Right cardiac atrium (tissue), 5 donors: ENCODE data around the gene TMEM80. TPM values are rescaled to one million over a fixed set of nuclear protein-coding genes. Genes with fewer than 3 reads are reported as not detected.

Experiments
- ATAC-seq, 2 donors: fragments of 200-7000 bp; cut with Tn5 transposase; one replicate each; pipeline versions ENCODE4 v1.8.0 to v1.9.1; 2020; ENCODE audit warnings: moderate library complexity in 2 of 2, mild to moderate bottlenecking in 1 of 2
- DNase-seq, 3 donors: peaks; one replicate each; pipeline ENCODE4 v3.0.0-alpha.2; 2020
- H3K27ac ChIP-seq: one replicate; pipeline ENCODE4 v1.5.1; 2013; ENCODE audit warnings: mild to moderate bottlenecking, low read length, control low read depth, moderate library complexity
- H3K27me3 ChIP-seq: one replicate; pipeline ENCODE4 v1.6.1; 2013; ENCODE audit not compliant: control insufficient read depth, insufficient read depth
- H3K4me1 ChIP-seq: one replicate; pipeline ENCODE4 v1.6.1; 2013; ENCODE audit warnings: low read length; ENCODE audit not compliant: control insufficient read depth, insufficient read depth
- H3K4me3 ChIP-seq: one replicate; pipeline ENCODE4 v1.5.1; 2013; ENCODE audit warnings: low read length, control low read depth
- H3K9me3 ChIP-seq: one replicate; pipeline ENCODE4 v1.6.1; 2013; ENCODE audit warnings: low read length; ENCODE audit not compliant: control insufficient read depth
- WGBS: extraction: QIAGEN DNeasy Blood & Tissue Kit; methylation state at CpG from one replicate; pipeline ENCODE4 v1.1.7; 2013; 5-methylcytosine and 5-hydroxymethylcytosine counted together
- intact Hi-C, 4 donors: fragments of 100-400 bp; cut with DNase I; formaldehyde crosslinking; loops; one replicate each; pipeline versions ENCODE4 v1.11.0 to v1.14.0; 2022 to 2023
- polyA plus RNA-seq: library from polyadenylated mRNA; stranded (reverse); fragments of 200-250 nt; gene quantifications from one replicate; pipeline ENCODE4 v1.2.3, GENCODE V29; 2013
- total RNA-seq, 4 donors: library from RNA; stranded (reverse); fragmentation: NEBNext Ultra II Directional; extraction: Animal tissue kit (Norgen Biotek cat#: 25700); gene quantifications; one replicate each; pipeline ENCODE4 v1.2.1, GENCODE V29; 2021
- donor health status: healthy with polysubstance abuse.
- donor health status: DM: no; HTN: yes; CAD: no.
- donor health status: DM: no; HTN: no; CAD: no.
- donor health status: DM: no; HTN: yes; CAD: no; lungs with severe emphysema.
- donor health status: DM: yes; HTN: yes; CAD: no.

The TMEM80 gene
- total and polyA plus RNA-seq, 5 donors, result 12.6 to 17.6 (median 15.2) TPM

- no peaks in the 10 kb centered on the region for H3K4me1 ChIP-seq
Observed at GRCh38 chr11:709109-709997, 13.7 kb downstream of the TMEM80 start.

GRCh38 chr11:714436-714835 is 18.8 kb downstream of the TMEM80 start:
- H3K9me3 ChIP-seq, result no peaks in the 10 kb centered on the region
- 96% methylated on average over 6 of the region's 6 CpGs for WGBS
- no peaks in the 10 kb centered on the region for H3K27me3 ChIP-seq
- H3K4me3 ChIP-seq, result no peak overlapping the region
- no peak overlapping the region for H3K27ac ChIP-seq
- intact Hi-C loops, result no loop called here
- DNase-seq (no peak), ATAC-seq (no peak)
- H3K4me1 ChIP-seq, result no peaks in the 10 kb centered on the region

More at GRCh38 chr11:709109-709997, 13.7 kb downstream of the TMEM80 start:
- Histone ChIP-seq H3K9me3 (no peaks in the 10 kb centered on the region), H3K4me3 (no peak overlapping the region), H3K27ac (no peak overlapping the region), H3K27me3 (no peaks in the 10 kb centered on the region)
- intact Hi-C loops, result no loop called here
- peak in 1 of 3 donors; percentile 31 for DNase-seq
- no peak for ATAC-seq
- WGBS, result 65% methylated on average over 27 of the region's 27 CpGs

GRCh38 chr11:719214-720016 is 23.8 kb downstream of the TMEM80 start:
- no peak overlapping the region for H3K27ac ChIP-seq
- H3K9me3 ChIP-seq, result no peaks in the 10 kb centered on the region
- H3K27me3 ChIP-seq, result no peaks in the 10 kb centered on the region
- ATAC-seq (no peak), DNase-seq (peak in 1 of 3 donors; percentile 42)
- no peak overlapping the region for H3K4me3 ChIP-seq
- 83% methylated on average over 34 of the region's 34 CpGs for WGBS
- H3K4me1 ChIP-seq, result no peaks in the 10 kb centered on the region
- intact Hi-C loops, result loop anchor here (5.0 to 10.0 kb wide), 3 partner anchors 55 to 165 kb away; no protein-coding TSS in a partner anchor

- intact Hi-C loops, result loop anchor here (5.0 to 10.0 kb wide), 3 partner anchors 55 to 165 kb away; no protein-coding TSS in a partner anchor
- no peaks in the 10 kb centered on the region for H3K27me3 ChIP-seq
- no peak overlapping the region for H3K4me3 ChIP-seq
Observed at GRCh38 chr11:720017-720641, 24.5 kb downstream of the TMEM80 start.

GRCh38 chr11:720642-721246 is 25.1 kb downstream of the TMEM80 start:
- peak in 1 of 2 donors; percentile 57 for ATAC-seq
- Histone ChIP-seq H3K9me3 (no peaks in the 10 kb centered on the region), H3K4me1 (no peaks in the 10 kb centered on the region), H3K27ac (no peak overlapping the region), H3K27me3 (no peaks in the 10 kb centered on the region), H3K4me3 (peak overlapping the region; percentile 5)
- peak; percentile 48 to 81 (median 63) for DNase-seq
- intact Hi-C loops, result loop anchor here (5.0 to 10.0 kb wide), 3 partner anchors 56 to 166 kb away; no protein-coding TSS in a partner anchor
- 5% methylated on average over 52 of the region's 53 CpGs for WGBS

More at GRCh38 chr11:720017-720641, 24.5 kb downstream of the TMEM80 start:
- ATAC-seq, result no peak
- 61% methylated on average over 35 of the region's 35 CpGs for WGBS
- no peaks in the 10 kb centered on the region for H3K9me3 ChIP-seq
- no peak overlapping the region for H3K27ac ChIP-seq
- no peaks in the 10 kb centered on the region for H3K4me1 ChIP-seq
- peak in 1 of 3 donors; percentile 49 for DNase-seq

- ATAC-seq, result no peak
- no peak overlapping the region for H3K4me3 ChIP-seq
- H3K27me3 ChIP-seq, result no peaks in the 10 kb centered on the region
- peaks cover 2% of the 10 kb centered on the region for H3K4me1 ChIP-seq
- WGBS, result 23% methylated on average over 28 of the region's 28 CpGs
- DNase-seq, result peak in 1 of 3 donors; percentile 54
- H3K9me3 ChIP-seq, result no peaks in the 10 kb centered on the region
- intact Hi-C loops, result loop anchor here (5.0 to 10.0 kb wide), 3 partner anchors 56 to 166 kb away; no protein-coding TSS in a partner anchor
- no peak overlapping the region for H3K27ac ChIP-seq
Observed at GRCh38 chr11:721247-721740, 25.7 kb downstream of the TMEM80 start.

- ATAC-seq, result no peak
- DNase-seq, result peak in 2 of 3 donors; percentile 58 to 76
- Histone ChIP-seq H3K4me3 (no peak overlapping the region), H3K4me1 (peaks cover 2% of the 10 kb centered on the region), H3K9me3 (no peaks in the 10 kb centered on the region), H3K27me3 (no peaks in the 10 kb centered on the region), H3K27ac (no peak overlapping the region)
- 31% methylated on average over 33 of the region's 33 CpGs for WGBS
- intact Hi-C loops, result loop anchor here (5.0 to 10.0 kb wide), 3 partner anchors 57 to 167 kb away; no protein-coding TSS in a partner anchor
Observed at GRCh38 chr11:721741-722345, 26.2 kb downstream of the TMEM80 start.

GRCh38 chr11:722346-722811 is 26.8 kb downstream of the TMEM80 start:
- peaks cover 2% of the 10 kb centered on the region for H3K4me1 ChIP-seq
- 64% methylated on average over 20 of the region's 20 CpGs for WGBS
- no peak overlapping the region for H3K4me3 ChIP-seq
- ATAC-seq (no peak), DNase-seq (peak in 1 of 3 donors; percentile 51)
- no peak overlapping the region for H3K27ac ChIP-seq
- no peaks in the 10 kb centered on the region for H3K27me3 ChIP-seq
- intact Hi-C loops, result loop anchor here (5.0 to 10.0 kb wide), 3 partner anchors 58 to 168 kb away; no protein-coding TSS in a partner anchor
- H3K9me3 ChIP-seq, result no peaks in the 10 kb centered on the region

GRCh38 chr11:723120-723883 is 27.7 kb downstream of the TMEM80 start:
- H3K4me3 ChIP-seq, result no peak overlapping the region
- no peak overlapping the region for H3K27ac ChIP-seq
- peaks cover 2% of the 10 kb centered on the region for H3K4me1 ChIP-seq
- WGBS, result 43% methylated on average over 8 of the region's 8 CpGs
- no peaks in the 10 kb centered on the region for H3K27me3 ChIP-seq
- no peaks in the 10 kb centered on the region for H3K9me3 ChIP-seq
- ATAC-seq, result no peak
- intact Hi-C loops, result loop anchor here (5.0 to 10.0 kb wide), 3 partner anchors 59 to 169 kb away; no protein-coding TSS in a partner anchor
- DNase-seq, result peak in 2 of 3 donors; percentile 57 to 74
